Fibroblast of mammary gland (primary cell): ENCODE results near the gene MRPL11.
"Not testable (repeated sequence)": the region's sequence is repeated elsewhere in the genome, so short reads cannot be mapped to it uniquely, and the experiment has no call there.

Experiments used
- DNase-seq: peaks from one replicate; pipeline ENCODE4 v3.0.0-alpha.2; 2010; ENCODE audit warnings: low read depth
- H3K4me3 ChIP-seq: 2 replicates; pipeline ENCODE4 v1.5.1; 2011; ENCODE audit warnings: low read depth, mild to moderate bottlenecking, low read length, moderate library complexity; ENCODE audit not compliant: control insufficient read depth
- CTCF ChIP-seq: conservative IDR thresholded peaks from 2 replicates; pipeline ENCODE4 v1.5.1; 2011; ENCODE audit warnings: low read depth, low read length, inconsistent platforms; ENCODE audit not compliant: control insufficient read depth, insufficient read depth

Gene MRPL11

DNA sequence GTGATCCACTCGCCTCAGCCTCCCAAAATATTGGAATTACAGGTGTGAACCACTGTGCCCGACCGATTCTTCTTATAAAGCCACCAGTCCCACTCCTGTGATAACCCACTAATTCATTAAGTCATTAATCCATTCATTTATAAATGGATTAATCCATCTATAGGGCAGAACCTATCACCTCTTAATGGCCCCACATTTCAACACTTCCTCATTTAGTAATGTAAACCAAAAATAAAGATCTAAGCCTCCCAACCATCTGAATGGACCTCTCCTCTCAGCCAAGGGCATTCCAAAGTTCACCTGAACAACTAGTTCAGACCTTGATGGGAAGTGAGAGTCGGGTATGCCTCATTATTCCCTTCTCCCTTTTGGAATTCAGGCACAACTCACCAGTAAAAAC lies 9.9 kb upstream of the MRPL11 start:
- no peak for TF ChIP-seq CTCF
- no peak overlapping the region for H3K4me3 ChIP-seq
- DNase-seq = no peak

DNA sequence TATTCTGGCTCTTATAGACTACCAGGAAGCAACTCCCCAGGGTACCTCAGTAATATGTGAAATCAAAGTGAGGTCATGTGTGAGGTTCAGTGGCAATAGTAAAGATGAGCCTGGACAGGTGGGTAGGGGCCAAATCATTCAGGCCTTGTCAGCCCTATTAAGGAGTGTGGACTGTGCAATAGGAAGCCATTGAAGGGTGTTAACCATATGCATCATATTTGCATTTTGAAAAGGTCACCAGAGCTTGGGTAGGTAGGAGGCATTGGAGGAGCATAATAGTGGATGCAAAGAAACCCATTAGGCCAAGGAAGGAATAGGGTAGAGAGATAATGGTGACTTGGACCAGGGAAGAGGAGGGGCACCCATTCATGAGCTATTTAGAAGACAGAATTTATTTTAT lies 8.4 kb upstream of the MRPL11 start:
- no peak for DNase-seq
- no peak overlapping the region for H3K4me3 ChIP-seq
- no peak for TF ChIP-seq CTCF

DNA sequence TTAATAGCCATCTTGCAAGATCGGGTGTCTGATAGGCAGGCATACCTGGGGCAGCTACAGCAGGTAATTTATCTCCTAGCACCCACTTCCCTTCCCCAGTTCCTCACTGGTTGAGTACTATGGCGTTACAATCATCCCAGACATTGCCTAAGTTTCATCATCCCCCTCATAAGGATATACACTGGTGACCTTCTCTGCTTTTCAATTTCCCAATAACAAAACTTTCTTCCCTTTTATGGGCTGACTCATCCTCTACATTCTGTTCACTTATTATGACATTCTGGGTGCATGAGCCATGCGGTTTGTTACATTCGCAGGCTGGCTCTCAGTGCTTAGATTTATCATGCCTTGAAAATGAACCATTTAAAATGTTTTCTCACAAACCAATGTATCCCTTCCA lies 5.0 kb upstream of the MRPL11 start:
- H3K4me3 ChIP-seq = no peak overlapping the region
- peak; percentile 93 for DNase-seq
- TF ChIP-seq CTCF = no peak

- not testable (repeated sequence) for DNase-seq, H3K4me3 ChIP-seq
Measured at GRCh38 chr11:66440940-66441282, 2.3 kb upstream of the MRPL11 start.

- not testable (repeated sequence) for H3K4me3 ChIP-seq, DNase-seq
Measured at GRCh38 chr11:66440101-66440939, 1.7 kb upstream of the MRPL11 start.

- DNase-seq = no peak
- TF ChIP-seq CTCF = no peak
- peak overlapping the region; percentile 84 for H3K4me3 ChIP-seq
Measured at GRCh38 chr11:66437979-66438503, 607 bp downstream of the MRPL11 start.

DNA sequence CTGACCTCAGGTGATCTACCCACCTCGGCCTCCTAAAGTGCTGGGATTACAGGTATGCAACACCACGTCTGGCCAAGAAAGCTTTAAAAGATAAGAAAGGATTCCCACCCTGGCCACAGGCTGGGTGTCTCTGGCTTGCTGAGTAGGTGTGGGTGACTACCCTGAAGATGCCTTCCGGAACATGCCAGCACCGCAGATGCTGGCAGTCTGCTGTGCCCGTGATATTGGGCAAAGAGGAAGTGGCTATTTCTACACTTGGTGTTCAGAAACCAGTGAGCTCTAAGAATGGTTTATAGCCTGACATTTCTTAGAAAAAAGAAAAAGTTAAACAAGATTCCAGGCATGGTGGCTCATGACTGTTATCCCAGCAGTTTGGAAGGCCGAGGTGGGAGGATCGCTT lies 6.1 kb downstream of the MRPL11 start:
- TF ChIP-seq CTCF = no peak
- no peak for DNase-seq
- H3K4me3 ChIP-seq = no peak overlapping the region

DNA sequence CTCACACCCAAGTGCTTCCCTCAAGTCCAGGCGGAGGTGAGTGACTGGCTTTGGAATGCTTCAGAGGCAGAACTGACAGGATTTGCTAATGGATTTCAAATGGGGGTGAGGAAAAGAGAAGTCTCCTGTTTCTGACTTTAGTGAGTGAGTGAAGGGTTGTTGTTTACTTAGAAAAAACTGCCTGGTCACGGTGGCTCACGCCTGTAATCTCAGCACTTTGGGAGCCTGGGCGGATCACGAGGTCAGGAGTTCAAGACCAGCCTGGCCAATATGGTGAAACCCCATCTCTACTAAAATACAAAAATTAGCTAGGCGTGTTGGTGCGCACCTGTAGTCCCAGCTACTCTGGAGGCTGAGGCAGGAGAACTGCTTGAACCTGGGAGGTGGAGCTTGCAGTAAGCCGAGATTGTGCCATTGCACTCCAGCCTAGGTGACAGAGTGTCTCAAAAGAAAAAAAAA lies 6.7 kb downstream of the MRPL11 start:
- DNase-seq, H3K4me3 ChIP-seq: not testable (repeated sequence)

GRCh38 chr11:66431287-66431686 lies 7.4 kb downstream of the MRPL11 start:
- not testable (repeated sequence) for DNase-seq, H3K4me3 ChIP-seq
